GM12801 (cell line): ENCODE measurements around the gene SETD9.

Experiments
- CTCF ChIP-seq: IDR thresholded peaks from one replicate; pipeline ENCODE4 v1.5.1; 2011; ENCODE audit warnings: control low read depth; ENCODE audit not compliant: insufficient read length; ENCODE audit errors: extremely low read depth

Gene SETD9

GRCh38 chr5:56913766-56914165 is 4.4 kb downstream of the SETD9 start:
- no peak for TF ChIP-seq CTCF

GRCh38 chr5:56914678-56915077 is 5.3 kb downstream of the SETD9 start:
- TF ChIP-seq CTCF = no peak

- TF ChIP-seq CTCF = no peak
These were observed 8.1 kb downstream of the SETD9 start for GRCh38 chr5:56917534-56917933.

GRCh38 chr5:56918054-56918453 is 8.7 kb downstream of the SETD9 start:
- no peak for TF ChIP-seq CTCF

- no peak for TF ChIP-seq CTCF
These were observed 10.7 kb downstream of the SETD9 start for GRCh38 chr5:56919942-56920662.

GRCh38 chr5:56922922-56923321 is 13.5 kb downstream of the SETD9 start:
- TF ChIP-seq CTCF = no peak

GRCh38 chr5:56934325-56934724 is 24.9 kb downstream of the SETD9 start:
- no peak for TF ChIP-seq CTCF
